ENCODE results near the gene IL18RAP.

DNA sequence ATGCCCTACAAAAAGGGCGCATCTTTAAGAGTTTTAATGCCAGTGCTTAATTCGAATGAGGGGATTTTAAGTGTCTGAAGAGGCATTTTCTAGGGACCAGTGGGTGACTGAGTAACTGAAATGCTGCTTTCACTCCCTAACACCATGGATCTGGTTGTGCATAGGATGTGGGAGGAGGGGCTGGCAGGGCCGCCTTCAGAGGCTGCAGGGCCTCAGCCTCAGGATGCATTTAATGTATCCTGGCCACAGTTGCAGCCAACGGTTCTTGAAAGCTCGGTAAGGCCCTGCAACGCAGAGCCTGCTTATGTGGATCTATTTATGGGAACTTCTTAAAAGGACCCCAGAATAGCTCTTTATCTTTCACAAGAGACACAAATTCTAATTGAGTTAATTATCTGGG, 25.8 kb upstream of the IL18RAP start:
- TF ChIP-seq EZH2 (IDR thresholded peaks at IDR 0.05) (no peak), FOXP2 (optimal IDR thresholded peaks at IDR 0.05; ENCODE audit: control extremely low read depth, extremely low read length, insufficient read depth) (no peak), POLR2AphosphoS5 (IDR thresholded peaks at IDR 0.05; ENCODE audit: borderline replicate concordance, low read depth, low read length) (no peak)
